Measurements from ENCODE around the gene TMEM179.
A peak's percentile ranks its signal among the peaks of the same experiment; 100 is the strongest.

TMEM179 gene

DNA sequence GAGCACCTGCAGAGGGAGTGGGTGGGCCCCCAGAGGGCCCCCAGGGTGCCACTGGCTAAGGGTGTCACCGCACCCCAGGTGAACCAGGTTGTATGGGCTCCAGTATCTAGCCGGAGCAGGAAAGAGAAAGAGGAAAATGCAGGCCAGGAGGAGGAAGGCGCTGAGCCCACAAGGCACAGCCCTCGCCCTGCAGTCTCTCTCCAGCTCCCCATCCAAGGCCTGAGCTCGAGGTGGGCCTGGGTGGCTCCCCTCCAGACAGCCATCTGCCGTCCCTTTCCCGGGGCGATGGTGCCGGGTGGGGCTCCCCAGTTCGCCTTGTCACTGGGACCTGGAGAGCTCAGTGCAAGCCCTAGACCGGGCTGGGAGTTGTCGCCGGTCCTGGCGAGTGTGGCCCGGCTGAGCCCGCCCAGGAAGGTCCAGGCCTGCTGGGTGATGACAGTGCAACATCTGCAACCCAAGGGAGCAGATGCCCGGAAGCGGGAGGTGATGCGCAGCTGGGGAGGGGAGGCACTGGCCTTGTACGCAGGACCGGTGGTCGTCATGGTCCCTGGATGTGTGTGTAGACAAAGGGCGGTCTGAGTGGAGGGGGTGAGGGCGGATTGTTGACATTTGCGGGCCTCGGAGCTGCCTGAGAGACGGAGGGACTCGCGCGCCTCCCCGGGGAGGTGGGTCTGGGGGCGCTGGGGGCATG lies 716 bp downstream of the TMEM179 start:
- peak overlapping the region; percentile 73 for H3K4me3 ChIP-seq (ENCODE audit: low read depth, low read length)
- peak overlapping the region; percentile 90 for H3K27ac ChIP-seq
- TF ChIP-seq, protein P1, sequence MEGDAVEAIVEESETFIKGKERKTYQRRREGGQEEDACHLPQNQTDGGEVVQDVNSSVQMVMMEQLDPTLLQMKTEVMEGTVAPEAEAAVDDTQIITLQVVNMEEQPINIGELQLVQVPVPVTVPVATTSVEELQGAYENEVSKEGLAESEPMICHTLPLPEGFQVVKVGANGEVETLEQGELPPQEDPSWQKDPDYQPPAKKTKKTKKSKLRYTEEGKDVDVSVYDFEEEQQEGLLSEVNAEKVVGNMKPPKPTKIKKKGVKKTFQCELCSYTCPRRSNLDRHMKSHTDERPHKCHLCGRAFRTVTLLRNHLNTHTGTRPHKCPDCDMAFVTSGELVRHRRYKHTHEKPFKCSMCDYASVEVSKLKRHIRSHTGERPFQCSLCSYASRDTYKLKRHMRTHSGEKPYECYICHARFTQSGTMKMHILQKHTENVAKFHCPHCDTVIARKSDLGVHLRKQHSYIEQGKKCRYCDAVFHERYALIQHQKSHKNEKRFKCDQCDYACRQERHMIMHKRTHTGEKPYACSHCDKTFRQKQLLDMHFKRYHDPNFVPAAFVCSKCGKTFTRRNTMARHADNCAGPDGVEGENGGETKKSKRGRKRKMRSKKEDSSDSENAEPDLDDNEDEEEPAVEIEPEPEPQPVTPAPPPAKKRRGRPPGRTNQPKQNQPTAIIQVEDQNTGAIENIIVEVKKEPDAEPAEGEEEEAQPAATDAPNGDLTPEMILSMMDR (IDR thresholded peaks at IDR 0.05; ENCODE audit: low read depth, low read length): no peak
- no peaks in the 10 kb centered on the region for H3K27me3 ChIP-seq (ENCODE audit: insufficient read depth, low read depth, severe bottlenecking)
- DNase-seq: no peak
- peaks cover 28% of the 10 kb centered on the region for H3K36me3 ChIP-seq
- no peaks in the 10 kb centered on the region for H3K9me3 ChIP-seq (ENCODE audit: severe bottlenecking)

DNA sequence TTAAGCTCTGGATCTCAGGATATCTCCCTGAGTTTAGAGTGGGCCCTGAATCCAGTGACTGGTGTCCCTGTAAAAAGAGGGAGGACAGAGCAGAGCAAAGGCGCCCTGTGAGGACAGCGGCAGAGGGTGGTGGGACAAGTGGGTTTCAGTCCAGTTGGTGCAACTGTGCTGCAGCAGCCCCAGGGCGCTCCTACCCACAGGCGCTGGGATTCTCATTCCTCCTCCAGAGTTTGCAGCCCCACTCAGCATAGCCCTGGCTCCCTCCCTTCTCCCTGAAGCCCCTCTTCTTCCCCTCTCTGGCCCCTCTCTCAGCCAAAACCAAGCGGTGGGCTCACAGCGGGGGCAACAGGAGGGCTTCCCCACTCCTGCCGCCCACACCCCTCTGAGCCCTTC lies 1.6 kb downstream of the TMEM179 start:
- DNase-seq: no peak
- no peaks in the 10 kb centered on the region for H3K27me3 ChIP-seq (ENCODE audit: insufficient read depth, low read depth, severe bottlenecking)
- no peak overlapping the region for H3K4me3 ChIP-seq (ENCODE audit: low read depth, low read length)
- H3K27ac ChIP-seq: peak overlapping the region; percentile 24; the same call in 1 of the 2 replicates
- TF ChIP-seq, protein P1 (IDR thresholded peaks at IDR 0.05; ENCODE audit: low read depth, low read length): no peak
- H3K36me3 ChIP-seq: peaks cover 28% of the 10 kb centered on the region
- no peaks in the 10 kb centered on the region for H3K9me3 ChIP-seq (ENCODE audit: severe bottlenecking)

DNA sequence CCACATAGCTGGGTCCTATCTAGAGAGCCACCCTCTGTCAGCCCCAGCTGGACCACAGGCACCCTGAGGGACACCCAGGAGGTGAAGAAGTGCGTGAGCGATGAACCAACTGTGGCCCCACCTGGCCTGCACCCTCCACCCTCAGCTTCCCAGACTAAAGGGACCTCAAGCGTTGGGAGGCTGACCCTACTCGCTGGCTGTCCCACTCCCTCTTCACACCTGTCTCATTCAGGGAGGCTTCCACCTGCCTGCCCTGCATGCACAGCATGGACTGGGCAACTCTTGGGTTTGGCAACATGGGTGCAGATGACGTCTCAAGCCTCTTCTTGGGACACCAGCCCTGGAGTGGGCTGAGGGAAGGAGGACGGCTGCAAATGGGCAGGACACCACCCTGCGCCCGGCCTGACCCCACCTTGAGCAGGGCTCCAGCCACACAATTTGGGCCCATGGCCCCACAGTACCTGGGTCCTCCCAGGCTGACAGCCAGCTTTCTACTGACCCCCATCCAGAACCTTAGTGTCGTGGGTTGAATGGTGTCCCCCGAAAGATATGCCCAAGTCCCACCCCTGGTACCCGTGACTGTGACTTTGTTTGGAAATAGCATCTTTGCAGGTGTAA lies 2.1 kb downstream of the TMEM179 start:
- DNase-seq: no peak
- peaks cover 28% of the 10 kb centered on the region for H3K36me3 ChIP-seq
- no peaks in the 10 kb centered on the region for H3K9me3 ChIP-seq (ENCODE audit: severe bottlenecking)
- no peak overlapping the region for H3K4me3 ChIP-seq (ENCODE audit: low read depth, low read length)
- H3K27me3 ChIP-seq (ENCODE audit: insufficient read depth, low read depth, severe bottlenecking): no peaks in the 10 kb centered on the region
- H3K27ac ChIP-seq: no peak overlapping the region; the same call in 1 of the 2 replicates
- TF ChIP-seq, protein P1 (IDR thresholded peaks at IDR 0.05; ENCODE audit: low read depth, low read length): no peak

DNA sequence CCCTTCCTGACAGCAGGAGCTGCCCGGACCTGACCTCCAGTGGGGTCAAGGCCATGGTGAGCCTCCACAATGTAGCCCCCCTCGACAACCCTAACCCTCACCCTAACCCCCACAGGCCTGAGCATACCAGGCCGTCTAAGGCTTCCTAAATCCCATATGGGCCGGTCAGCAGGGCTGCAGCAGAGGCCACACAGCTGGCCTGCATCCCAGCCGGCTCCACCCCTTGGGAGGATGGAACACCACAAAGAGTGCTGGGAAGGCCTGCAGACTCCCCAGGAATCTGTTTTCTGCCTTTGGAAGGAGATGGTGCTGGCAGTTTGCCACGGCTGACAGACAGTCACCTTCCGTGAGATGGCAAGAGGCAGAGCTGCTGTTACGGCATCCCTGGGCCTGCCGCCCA lies 2.8 kb downstream of the TMEM179 start:
- TF ChIP-seq, protein P1 (IDR thresholded peaks at IDR 0.05; ENCODE audit: low read depth, low read length): no peak
- Histone ChIP-seq H3K36me3 (peaks cover 28% of the 10 kb centered on the region), H3K9me3 (ENCODE audit: severe bottlenecking) (no peaks in the 10 kb centered on the region), H3K27me3 (ENCODE audit: insufficient read depth, low read depth, severe bottlenecking) (no peaks in the 10 kb centered on the region), H3K27ac (peak overlapping the region; percentile 24), H3K4me3 (ENCODE audit: low read depth, low read length) (no peak overlapping the region)
- DNase-seq: peak; percentile 15

DNA sequence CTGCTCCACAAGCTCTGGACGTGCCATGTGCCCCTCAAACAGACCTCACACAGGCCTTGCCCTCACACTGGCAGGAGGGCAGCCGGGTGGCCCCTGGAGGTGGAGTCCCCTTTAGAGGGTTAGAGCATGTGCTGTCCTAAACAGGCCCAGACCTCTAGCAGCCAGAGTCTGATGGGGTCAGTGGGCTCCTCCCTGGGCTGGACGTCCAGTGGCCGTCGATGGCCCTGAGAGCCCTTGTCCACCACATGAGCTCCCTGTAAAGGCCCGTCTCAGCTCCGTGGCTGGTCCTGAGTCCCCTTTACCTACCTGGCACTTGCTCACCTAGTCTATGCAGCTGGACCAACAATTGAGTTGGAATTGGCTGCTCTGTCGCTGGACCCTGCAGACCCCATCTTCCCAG lies 3.8 kb downstream of the TMEM179 start:
- no peak for DNase-seq
- H3K9me3 ChIP-seq (ENCODE audit: severe bottlenecking): no peaks in the 10 kb centered on the region
- peaks cover 28% of the 10 kb centered on the region for H3K36me3 ChIP-seq
- TF ChIP-seq, protein P1 (IDR thresholded peaks at IDR 0.05; ENCODE audit: low read depth, low read length): no peak
- no peak overlapping the region for H3K4me3 ChIP-seq (ENCODE audit: low read depth, low read length)
- H3K27ac ChIP-seq: no peak overlapping the region
- H3K27me3 ChIP-seq (ENCODE audit: insufficient read depth, low read depth, severe bottlenecking): no peaks in the 10 kb centered on the region

Measured in WERI-Rb-1 (cell line).